GM21367 (cell line): ENCODE measurements around the gene SHISAL2B.
"Not testable (repeated sequence)": the region's sequence is repeated elsewhere in the genome, so short reads cannot be mapped to it uniquely, and the experiment has no call there.

ENCODE experiments used
- ATAC-seq: cut with Tn5 transposase; IDR thresholded peaks from one replicate; pipeline ENCODE4 v1.9.1; 2021; ENCODE audit not compliant: unreplicated experiment

SHISAL2B gene

GRCh38 chr5:64696414-64696813 lies 6.1 kb downstream of the SHISAL2B start:
- ATAC-seq, result not testable (repeated sequence)

GRCh38 chr5:64700765-64701164 lies 10.5 kb downstream of the SHISAL2B start:
- no peak for ATAC-seq

DNA sequence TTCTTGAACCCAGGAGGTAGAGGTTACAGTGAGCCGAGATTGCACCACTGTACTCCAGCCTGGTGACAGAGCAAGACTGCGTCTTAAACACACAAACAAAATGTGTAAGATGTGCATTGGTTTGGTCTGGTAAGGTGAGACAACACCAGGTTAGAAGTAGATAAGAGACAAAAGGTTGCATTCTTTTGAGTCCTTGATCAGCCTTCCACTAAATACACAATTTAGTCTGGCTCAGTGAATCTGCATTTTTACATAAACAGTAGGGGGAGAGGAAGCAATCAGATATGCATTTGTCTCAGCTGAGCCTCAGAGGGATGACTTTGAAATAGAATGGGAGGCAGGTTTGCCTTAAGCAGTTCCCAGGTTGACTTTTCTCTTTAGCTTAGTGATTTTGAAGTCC lies 15.8 kb downstream of the SHISAL2B start:
- ATAC-seq, result not testable (repeated sequence)

DNA sequence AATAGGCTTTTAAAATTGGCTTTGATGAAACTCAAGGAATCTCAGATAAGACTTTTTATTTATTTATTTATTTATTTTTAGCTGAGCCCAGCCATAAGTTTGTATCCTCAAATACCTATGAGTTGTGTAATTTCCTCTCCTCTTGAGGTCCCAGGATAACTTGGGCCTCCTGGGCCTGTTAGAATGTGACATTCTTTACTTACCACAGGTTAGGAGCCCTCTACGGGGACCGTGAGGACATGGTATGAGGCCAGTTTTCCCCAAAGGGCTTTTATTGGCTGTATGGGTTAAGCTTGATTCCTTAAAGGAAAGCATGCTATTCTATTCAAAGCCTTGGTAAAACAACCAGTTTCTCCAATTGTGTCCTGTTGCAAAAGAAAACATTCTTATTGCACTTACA lies 16.9 kb downstream of the SHISAL2B start:
- ATAC-seq, result no peak

- not testable (repeated sequence) for ATAC-seq
Observed at GRCh38 chr5:64714495-64714894, 24.2 kb downstream of the SHISAL2B start.

DNA sequence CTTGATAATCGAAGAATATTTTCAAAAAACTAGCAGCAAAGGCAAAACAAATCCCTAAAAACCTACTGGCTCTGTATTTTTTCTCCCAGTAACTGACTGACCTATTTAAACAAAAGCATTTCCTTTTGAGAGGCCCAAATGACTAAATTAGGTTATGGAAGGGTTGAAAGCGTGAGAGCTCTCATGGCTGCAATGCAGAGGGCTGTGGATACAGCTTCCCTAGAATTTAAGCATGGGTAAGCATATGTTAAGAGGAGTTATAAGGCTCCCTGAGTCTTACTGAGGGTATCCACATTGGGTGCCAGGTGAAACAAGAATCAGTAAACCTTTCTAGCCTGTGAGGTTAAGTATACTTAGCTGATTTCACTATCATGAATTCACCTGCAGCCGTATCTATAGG lies 32.3 kb downstream of the SHISAL2B start:
- ATAC-seq, result no peak

GRCh38 chr5:64727150-64727549 lies 36.8 kb downstream of the SHISAL2B start:
- no peak for ATAC-seq

DNA sequence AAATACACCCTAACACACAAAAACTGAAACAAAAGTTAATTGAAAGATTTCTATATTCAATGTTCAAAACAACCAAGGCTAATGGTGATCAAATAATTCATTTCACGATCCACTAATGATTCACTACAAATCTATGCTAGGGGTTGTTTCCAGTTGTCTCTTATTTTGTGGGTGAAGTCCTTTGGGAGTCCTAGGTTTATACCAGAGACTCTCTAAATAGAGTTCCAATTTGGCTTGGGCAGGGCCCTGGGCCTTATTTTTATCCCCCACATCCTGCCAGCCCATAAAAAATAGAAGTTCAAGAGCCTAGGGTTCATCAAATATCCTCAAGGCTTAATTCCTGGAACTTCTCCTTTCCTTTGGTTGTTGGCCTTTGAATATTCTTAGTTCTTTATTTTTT lies 52.1 kb downstream of the SHISAL2B start:
- ATAC-seq, result no peak

- no peak for ATAC-seq
Observed at GRCh38 chr5:64742821-64743220, 52.5 kb downstream of the SHISAL2B start.

DNA sequence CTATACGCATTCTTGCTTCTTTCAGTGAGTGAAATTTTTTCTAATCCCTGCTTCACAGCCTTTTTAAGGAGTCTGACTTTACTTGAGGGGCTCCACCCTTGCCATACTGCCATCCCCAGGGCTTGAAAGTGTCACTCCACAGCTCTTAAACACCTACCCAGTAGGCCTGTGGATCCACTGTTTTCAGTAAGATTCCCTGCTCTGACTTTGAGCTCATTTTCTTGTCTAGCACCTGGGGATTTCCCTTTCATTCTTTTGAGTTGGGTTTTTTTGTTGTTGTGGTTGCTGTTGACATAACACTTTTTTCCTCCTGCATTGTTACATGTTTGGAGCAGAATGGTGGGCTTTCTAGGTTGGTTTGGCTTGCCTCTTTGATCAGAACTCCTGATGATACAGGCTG lies 54.6 kb downstream of the SHISAL2B start:
- ATAC-seq, result no peak

DNA sequence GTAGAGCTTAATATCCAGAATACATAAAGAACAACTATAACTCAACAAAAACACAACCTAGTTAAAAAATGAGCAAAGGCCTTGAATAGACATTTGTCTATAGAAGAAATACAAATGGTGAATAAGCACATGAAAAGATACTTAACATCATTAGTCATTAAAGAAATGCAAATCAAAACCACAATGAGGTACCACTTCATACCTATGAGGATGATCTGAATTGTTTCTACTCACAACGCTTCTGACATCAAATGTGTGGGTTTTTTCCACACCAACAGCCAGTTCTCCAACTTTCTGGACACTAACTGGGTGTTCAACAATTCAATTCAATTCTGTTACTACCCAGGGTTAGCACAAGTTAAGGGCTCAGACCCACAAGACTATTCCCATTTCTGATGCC lies 56.1 kb downstream of the SHISAL2B start:
- ATAC-seq, result no peak

GRCh38 chr5:64749385-64749784 lies 59.1 kb downstream of the SHISAL2B start:
- no peak for ATAC-seq

DNA sequence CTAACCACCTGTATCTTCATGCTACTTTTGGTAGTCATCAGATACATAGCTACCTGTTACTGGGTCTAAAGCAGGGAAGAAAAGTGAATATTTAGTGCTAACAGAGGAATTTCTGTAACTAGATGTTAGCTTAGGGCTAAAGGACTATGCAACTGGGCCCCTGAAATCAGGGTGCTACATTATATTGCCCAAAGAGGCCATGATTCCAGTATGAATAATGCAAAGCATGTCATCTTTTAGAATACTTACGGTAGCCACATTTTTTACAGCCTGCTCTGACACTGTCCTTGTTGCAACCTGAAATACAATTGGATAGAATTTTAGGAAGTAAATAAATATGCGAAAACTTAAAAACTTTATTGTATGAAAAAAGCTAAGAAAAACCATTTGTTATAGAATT lies 63.8 kb downstream of the SHISAL2B start:
- ATAC-seq, result no peak

DNA sequence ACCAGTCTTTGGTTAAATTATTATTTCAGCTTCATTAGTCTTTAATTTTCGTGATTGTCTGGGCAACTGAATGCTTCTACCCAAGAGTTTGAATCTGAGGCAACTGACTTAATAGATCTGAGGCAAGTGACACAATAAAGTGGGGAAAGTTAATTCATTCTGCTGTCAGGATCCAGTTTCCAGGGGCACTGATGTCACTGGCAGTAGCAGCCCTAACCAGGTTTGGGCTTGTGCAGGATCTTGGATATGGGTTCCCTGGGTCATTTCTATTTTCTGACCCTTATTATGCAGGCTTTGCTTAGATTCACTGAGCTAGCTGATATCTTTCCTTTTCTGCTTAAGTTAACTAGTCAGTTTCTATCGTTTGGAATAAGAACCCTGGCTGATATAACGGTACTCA lies 68.6 kb downstream of the SHISAL2B start:
- no peak for ATAC-seq

DNA sequence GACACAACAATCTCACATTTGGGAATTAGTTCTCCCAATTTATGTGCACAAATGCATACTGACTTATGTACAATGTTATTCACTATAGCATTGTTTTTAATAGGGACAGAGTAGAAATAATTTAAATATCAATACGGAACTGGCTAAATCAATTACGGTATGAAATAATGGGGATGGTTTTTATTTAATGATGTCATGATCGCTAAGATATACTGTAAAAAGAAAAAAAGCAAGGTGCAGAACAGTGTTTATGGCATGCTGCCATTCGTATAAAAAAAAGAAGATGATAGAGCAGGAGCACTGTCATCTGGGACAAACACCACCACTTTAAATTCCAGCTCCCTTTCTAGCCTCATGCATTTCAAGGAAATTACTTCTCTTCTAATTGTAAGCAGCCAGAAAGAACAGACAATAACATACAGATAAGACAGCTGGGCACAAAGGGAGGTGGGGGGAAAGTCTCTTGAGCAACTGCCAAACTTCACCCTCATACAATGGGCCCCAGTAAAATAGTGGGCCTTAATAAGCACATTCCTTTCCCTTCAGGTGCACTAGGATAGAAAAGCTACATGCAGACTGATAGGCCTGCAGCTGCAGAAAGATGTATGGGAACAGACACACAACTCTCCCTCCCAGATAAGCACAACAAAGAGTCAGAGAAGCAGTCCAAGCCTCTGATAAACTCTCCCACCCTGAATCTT lies 69.8 kb downstream of the SHISAL2B start:
- ATAC-seq, result no peak

- no peak for ATAC-seq
Observed at GRCh38 chr5:64763948-64764503, 73.7 kb downstream of the SHISAL2B start.

- no peak for ATAC-seq
Observed at GRCh38 chr5:64765804-64766504, 75.7 kb downstream of the SHISAL2B start.

DNA sequence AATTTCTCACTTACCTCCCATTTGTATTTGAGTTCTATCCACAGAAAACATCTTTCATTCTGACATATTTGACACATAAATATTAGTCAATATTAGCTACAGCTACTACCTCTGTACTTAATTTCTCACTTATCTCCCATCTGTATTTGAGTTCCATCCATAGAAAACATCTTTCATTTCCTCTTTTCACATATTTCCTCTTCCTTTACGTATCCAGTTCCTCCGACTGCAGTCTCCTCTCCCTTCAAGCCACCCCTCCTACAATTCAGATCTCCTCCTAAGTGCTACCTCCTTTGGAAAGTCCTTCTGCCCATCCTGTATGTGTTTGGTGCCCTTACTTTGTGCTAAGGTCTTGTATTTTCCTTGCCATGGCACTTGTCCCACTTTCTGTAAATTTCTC lies 76.6 kb downstream of the SHISAL2B start:
- no peak for ATAC-seq
